HL-60/S4 (cell line): ENCODE data around the gene DGKG.

Experiments
- in situ Hi-C: fragments of 300-500 bp; cut with MboI; formaldehyde crosslinking; loops from 2 replicates; pipeline ENCODE4 v1.14.3; 2022; ENCODE audit warnings: low sequenced_read_pairs

DGKG gene

GRCh38 chr3:186361762-186362536 lies at the start of gene DGKG:
Gene DGKG, minus strand, starts transcription at chr3:186362234. Its CDS starts 41,775 bp downstream, at chr3:186320459.
- in situ Hi-C loops = no loop called here

GRCh38 chr3:186411089-186411488 lies 49.1 kb upstream of the DGKG start:
- in situ Hi-C loops = no loop called here

GRCh38 chr3:186406669-186407635 lies 44.9 kb upstream of the DGKG start:
- in situ Hi-C loops = no loop called here

DNA sequence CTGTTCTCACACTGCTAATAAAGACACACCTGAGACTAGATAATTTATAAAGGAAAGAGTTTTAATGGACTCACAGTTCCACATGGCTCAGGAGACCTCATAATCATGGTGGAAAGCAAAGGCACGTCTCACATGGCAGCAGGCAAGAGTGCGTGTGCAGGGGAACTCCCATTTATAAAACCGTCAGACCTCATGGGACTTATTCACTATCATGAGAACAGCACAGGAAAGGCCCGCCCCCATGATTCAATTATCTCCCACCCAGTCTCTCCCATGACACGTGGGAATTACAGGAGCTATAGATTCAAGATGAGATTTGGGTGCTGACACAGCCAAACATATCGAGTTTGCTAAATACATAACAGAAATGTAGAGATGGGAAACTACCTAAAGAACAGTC lies 39.5 kb upstream of the DGKG start:
- in situ Hi-C loops = no loop called here

GRCh38 chr3:186400662-186401061 lies 38.6 kb upstream of the DGKG start:
- in situ Hi-C loops = no loop called here

- in situ Hi-C loops = no loop called here
Observed at GRCh38 chr3:186400026-186400425, 38.0 kb upstream of the DGKG start.

- in situ Hi-C loops = no loop called here
Observed at GRCh38 chr3:186394566-186395217, 32.7 kb upstream of the DGKG start.

DNA sequence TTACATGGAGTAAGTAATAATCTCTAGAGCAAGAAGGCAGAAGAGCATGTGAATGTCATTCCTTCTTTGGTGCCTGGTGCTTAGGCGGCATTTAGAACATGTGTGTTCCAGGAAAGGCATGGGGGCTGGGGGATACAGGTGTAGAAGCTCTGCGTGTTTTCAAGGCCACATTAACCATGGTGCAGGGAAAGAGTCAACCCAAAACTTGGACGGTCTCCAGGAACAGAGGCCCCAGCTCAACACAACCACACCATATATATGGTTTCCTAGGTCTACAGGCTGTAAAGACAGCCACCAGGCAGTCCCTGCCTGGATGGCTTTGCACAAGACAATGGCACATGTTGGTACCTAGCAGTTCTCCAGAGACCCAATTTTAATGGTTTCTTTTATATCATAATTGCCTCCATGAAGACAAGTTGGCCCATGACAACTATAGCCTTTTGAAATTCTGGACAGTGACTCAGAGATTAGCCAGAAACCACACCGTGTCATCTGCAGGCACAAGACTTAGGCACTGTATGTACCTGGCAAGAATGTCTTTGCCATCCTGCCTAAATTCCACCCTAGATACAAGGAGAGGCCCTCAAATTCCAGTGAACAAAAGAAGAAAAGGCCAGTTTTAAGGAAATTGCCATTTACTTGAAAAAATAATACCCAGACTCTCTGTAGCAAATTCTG lies 25.0 kb upstream of the DGKG start:
- in situ Hi-C loops = no loop called here

- in situ Hi-C loops = no loop called here
Observed at GRCh38 chr3:186385856-186386602, 24.0 kb upstream of the DGKG start.

DNA sequence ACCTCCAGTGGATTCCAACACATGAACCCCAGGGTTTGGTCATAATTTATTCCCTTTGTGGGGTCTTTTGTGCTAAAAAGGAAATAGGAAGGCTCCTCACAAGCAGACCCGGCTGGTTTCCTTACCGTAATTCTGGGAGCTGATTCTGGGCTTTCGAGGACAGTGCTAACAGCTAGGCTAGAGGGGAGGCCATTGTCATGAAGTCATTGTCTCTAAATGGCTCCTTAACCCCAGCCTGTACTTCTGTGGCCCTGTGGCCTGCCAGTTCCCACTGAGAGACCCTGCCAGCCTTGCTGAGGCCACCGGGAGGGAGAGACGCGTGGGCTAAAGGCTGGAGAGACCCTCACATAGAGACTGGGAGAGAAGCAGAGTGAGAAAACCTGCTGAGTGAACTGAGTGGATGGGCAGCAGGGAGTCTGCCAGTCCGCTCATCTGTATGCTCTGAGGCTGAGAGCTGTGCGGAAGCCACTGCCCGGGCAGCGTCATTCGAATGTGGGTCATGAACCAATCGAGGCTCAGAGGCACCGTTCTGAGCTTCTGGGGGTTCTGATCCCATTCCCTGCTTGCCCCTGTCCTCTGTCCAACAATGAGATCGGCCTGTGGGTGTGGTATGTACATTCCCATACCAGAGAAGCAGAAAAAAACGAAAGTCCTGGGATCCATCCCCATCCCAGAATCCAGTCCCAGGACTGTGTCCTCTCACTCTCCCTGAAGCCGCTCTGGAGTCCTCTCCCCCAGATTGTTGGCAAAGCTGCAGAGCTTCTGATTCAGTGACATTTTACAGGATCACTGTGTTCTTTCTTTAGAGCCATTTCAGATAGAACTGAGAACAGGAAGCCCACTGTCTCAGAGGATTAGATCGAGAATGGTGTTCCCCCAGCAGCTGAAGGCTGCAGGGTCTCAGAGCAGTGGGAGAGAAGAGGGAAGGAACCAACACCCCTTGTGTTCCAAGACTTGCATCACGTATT lies 21.3 kb upstream of the DGKG start:
- in situ Hi-C loops = no loop called here

DNA sequence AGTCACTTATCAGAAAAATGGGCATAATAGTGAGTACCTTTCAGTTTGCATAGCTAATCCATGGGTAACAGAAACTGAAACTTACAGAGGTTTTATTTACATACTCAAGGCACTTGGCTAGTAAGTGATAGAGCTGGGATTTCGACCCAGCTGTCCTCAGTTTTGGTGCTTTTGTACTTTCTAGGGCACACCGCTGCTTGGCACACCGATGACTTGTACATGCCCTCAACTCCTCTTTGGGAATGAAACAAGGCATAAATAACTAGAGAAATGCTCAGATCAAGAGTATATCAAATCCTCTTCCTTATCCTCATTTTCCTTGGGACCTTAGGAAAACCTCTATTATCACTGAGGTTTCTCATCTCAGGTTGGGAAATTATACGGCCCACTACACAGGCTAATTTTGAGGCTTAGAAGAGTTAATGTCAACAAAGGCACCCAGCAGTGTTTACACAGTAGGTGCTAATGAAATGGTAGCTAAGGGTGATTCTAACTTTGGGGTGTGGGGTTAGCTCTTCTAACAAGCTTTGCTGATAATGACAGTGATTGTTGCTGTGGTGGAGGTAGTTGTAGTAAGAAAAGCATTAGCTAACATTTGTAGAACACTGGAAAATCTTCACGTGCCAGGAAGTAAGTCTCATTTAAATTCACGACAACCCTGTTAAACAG lies 20.3 kb upstream of the DGKG start:
- in situ Hi-C loops = no loop called here

DNA sequence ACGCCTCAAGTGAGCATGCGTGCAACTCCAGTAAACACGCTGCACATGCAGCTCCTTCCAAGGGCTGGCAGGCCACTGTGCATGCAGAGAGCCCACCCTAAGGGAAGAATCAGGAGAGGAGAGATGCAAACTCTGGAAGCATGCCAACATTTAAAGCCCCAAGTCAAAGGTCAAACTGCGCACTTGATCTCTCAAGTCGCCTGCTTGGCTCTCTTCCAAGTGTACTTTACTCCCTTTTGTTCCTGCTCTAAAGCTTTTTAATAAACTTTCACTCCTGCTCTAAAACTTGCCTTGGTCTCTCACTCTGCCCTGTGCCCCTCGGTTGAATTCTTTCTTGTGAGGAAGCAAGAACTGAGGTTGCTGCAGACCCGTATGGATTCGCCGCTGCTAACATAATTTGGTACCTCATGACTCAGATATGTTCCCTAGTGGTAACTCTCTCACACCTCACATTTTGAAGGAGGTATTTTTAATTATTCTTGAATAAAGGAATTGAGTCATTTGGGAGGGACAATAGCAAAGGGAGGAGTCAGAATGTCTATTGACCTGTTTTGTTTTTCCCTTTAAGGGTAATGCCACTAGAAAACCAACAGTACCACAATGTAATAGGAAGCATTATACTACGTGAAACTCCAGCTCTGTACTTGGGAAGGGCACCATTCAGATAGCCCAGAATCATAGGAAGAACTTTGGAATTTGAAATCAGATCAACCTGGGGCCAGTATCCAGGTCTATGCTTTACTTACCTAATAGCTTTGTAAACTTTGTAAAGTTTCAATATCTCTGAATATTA lies 19.6 kb upstream of the DGKG start:
- in situ Hi-C loops = no loop called here

- in situ Hi-C loops = no loop called here
Observed at GRCh38 chr3:186380622-186381380, 18.8 kb upstream of the DGKG start.

GRCh38 chr3:186375443-186375842 lies 13.4 kb upstream of the DGKG start:
- in situ Hi-C loops = no loop called here

DNA sequence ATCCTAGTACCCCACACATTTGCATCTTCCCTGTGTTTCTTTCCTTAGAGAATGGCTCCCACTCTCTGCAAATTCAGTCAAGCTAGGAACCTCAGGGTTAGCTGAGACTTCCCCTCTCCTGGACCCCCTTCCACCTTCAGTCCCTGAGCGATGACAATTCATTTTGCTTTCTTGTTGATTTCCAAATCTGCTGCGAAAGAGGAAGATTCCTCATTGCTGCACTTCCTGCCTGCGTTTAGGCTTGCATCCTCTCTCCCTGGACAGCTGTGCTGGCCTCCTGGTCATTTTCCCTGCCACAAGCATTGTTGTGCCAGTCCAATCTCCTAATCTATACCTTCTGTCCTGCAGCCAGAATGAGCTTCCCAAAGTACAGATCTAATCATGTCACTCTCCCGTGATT lies 12.3 kb upstream of the DGKG start:
- in situ Hi-C loops = no loop called here

GRCh38 chr3:186369217-186369616 lies 7.2 kb upstream of the DGKG start:
- in situ Hi-C loops = no loop called here

GRCh38 chr3:186368717-186369116 lies 6.7 kb upstream of the DGKG start:
- in situ Hi-C loops = no loop called here
